HG02678 (cell line): ENCODE data around the gene DOCK2.

ENCODE experiments used
- ATAC-seq: cut with Tn5 transposase; IDR thresholded peaks from one replicate; pipeline ENCODE4 v1.9.1; 2021; ENCODE audit warnings: mild to moderate bottlenecking, moderate library complexity; ENCODE audit not compliant: unreplicated experiment

DOCK2 gene

DNA sequence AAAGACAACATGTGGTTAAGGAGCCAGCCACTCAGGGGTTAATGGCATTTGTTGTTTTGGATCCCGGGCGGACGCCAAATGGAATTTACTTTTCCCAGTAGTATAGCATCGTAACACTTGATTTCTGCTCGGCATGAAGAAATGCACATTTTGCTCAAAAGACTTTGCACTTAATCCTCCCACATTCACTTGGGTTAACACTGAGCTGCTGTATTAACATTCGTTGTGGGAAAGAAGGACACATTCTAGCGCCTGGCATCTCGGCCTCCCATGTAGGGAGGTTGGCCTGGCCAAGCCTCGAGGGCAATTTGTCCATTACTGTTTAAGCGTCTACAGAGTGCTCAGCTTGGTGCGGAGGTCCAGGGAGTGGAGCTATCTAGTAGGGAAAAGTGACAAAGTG is 375.5 kb downstream of the DOCK2 start:
- no peak for ATAC-seq

DNA sequence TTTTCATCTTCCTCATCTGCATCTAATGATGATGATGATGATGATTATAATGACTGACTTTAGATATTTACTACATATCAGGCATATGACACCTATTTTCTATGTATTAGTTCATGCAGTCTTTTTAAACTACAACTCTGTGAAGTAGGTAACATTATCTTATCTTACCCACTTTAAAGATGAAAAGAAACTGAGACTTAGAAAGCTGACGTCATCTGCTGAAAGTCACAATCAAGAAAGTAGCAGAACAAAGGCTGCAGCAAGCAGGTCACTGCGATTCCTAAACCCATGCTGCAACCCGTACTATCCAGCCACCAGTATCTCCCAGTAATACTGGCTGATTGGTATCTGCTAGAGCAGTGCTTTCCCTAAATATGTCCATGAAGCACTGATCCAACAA is 383.3 kb downstream of the DOCK2 start:
- no peak for ATAC-seq

DNA sequence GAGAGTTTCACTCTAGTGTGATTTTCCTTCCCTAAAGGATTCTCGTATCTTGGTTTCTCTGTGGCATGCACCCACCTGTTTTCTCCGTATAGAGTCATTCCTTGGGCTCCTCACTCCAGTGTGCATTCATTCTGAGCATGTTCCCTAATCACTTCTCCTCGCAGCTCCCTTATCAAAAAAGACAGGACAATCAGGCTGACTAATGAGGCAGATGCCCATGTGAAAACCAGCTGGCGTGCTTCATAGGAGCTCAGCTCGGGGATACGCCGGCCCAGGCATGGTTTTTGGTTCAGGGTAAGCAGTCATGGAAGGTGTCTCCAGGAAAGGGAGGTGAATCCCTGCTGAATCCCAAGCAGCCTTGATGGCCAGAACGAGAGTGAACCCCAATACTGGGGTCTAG is 384.4 kb downstream of the DOCK2 start:
- ATAC-seq: no peak

DNA sequence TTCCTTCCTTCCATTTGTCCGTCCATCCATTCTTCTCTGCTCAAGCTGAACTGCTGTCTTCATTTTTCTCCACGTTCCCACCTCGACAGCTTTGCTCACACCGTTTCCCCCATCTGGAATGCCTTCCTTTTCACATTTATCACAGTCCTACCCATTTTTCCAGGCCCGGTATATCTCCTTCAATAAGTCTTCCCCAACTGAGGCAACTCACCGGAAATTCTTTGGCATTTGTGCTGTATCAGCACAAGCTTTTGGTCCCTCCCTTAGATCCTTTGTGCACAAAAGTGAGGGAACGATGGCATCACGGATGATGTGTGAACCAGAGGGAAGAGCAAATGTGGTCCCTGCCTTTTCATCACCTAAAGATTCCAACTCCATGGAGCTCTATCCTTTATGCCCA is 388.8 kb downstream of the DOCK2 start:
- ATAC-seq: no peak

DNA sequence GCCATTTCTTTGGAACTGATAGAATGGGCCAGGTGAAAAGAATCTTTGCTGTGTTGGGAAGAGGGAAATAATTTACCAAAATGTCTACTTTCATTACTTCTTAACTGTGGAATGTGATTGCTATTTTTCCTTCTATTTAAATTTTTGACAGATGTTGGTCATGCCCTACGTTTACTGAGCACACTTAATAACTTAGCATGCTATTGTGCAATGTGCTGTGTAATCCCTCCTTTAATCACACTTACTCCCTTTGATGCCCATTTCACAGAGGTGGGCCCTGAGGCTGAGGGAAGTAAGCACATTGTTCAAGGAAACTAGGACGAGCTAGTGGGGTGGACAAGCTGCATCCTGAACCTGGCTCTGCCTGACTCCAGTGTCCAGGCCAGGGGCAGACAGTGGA is 391.0 kb downstream of the DOCK2 start:
- no peak for ATAC-seq

DNA sequence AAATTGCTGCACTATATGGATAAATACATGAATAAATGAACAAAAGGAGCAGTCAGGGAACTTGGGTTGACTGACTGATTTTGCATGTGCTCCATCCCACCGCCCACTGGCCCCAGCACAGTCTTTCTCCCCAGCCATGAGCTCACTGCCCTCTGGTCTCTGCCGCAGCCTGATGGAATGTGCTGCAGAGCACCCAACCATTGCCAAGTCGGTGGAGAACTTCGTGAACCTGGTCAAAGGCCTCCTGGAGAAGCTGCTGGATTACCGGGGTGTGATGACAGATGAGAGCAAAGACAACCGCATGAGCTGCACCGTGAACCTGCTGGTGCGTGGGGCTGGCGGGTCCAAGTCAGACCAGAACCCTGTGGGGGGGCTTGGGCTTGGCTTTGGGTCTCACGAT is 397.2 kb downstream of the DOCK2 start:
- ATAC-seq: no peak

DNA sequence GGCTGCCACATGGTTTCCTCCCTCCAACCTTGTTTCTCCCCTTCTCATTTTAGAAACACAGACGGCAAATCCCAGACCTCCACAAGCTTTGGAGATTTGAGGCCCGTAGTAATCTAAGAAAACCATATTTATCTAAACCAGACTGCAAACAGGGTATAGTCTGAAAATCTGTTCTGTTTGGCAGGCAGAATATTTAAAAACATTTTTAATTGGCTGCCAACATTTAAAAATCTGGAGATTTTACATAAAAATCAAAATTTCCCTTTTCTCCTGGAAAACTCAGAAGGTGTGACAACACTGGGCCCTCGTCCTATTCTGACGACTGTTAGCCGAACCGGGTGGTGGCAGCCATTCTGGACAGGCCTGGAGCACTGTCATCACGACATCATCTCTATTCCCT is 401.2 kb downstream of the DOCK2 start:
- ATAC-seq: no peak

DNA sequence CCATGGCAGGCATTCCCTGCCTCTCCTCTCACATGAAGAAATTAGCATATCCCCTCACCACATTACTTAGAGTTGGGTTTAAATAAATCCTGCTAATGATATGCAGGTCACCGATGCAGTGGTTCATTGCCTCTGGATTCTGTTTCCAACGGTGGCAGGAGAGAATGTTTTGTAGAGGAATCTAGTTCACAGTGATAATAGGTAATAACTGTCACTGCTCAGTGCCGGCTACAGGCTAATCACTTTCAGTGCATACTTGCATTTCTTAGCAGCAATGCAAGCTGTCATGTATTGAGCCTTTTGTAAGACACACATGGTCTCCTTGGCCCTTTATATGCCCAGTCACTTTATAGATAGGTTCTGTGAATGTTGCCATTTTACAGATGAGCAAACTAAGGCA is 402.8 kb downstream of the DOCK2 start:
- ATAC-seq: no peak

DNA sequence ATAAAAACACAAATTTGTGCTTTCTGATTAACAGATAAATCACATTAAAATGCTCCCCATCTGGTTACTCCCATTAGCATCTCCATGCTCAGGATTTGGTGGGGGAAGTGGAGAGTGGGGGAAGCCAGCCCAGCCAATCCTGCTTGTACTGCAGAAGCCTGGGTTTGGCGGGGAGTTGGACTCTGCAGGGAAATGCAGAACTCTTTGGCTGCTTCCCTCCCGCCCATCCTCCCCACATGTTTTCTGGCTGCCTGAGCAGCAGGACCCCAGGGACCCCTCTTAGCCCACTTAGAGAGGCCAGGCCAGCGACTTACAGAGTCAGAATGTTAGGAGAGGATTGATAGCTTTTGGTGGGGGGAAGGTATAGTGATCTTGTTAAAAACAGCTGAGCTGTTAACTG is 409.2 kb downstream of the DOCK2 start:
- ATAC-seq: no peak

DNA sequence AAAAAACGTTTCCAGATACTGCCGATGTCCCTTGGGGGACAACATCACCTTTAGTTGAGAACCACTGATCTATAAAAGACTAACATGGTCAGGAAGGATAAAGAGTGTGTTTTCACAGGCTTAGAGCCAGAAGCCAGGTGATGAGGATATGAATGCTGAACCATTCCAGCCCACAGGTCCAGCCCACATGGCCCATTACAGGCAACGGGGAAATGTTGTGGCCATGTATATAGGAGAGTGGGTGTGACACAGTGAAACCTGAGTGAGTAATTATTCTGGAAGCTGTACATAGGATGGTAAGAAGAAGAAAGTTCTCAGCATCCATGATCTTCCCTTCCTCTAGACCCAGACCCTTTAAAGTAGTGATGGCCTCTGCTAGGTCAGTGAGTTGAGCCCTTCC is 412.6 kb downstream of the DOCK2 start:
- ATAC-seq: no peak

DNA sequence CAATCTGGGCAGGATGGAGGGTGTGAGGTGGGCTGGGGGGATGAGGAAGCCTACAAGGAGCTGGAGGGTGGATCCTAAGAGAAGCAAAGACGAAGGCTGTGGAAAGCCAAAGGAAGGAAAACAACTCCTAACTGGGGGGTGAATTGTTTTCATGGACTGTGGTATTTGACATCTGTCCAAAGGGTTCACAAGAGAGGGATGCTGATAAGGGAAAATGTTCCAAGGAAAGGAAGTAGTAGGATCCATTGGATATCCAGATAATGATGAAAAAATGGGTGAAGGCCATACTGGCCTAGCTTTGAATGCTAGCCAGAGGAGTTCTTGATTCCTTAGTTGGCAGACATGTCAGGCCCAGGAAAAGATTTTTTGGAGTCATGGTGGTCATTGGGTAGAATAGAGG is 416.8 kb downstream of the DOCK2 start:
- ATAC-seq: no peak

DNA sequence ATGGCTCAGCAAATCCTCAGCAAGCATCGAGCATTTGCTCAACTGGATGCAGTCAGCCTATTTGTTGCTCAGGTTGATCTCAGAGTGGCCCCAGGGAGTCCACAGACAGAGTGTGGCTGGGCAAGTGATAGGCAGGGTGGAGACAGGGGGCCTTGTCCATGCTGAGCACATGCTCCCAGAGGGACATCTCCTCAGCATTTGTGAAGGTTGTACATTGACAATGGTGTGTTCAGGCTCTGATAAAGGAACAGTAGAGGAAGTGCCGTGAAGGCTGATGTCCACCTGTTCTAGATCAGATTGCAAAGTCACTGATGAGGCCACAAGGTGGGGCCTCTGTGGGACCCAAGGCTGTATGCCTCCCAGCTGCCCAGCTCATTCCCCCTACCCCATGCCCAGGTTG is 418.5 kb downstream of the DOCK2 start:
- ATAC-seq: no peak

DNA sequence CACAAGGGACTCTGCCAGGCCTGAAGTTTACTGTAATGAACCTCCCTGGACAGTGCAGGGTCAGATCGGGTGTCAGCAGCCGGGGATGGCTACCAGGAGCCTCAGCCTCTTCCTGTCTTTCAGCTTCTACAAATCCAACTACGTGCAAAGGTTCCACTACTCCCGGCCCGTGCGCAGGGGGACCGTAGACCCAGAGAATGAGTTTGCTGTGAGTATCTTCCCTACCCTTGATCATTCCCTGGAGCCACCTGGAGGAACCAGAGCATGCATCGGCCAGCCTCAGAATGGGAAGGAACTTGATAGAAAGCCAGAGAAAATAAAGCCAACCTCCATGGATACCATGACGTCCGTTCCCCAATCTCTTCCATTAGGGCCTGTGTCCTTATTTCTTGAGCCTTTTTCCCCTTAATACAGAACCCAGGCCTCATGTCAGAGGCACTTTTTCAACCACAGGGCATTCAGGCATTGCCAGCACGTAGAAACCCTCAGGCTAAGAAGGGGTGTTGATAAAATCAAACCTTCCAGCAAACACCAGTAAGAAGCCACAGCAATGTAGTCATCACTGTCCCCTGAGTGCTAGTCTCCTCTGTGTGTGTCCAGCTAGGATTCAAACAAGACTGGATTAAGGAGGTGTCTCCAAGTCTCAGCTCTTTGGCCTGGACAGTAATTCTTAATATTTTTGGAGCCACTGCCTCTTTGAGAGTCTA is 419.6 kb downstream of the DOCK2 start:
- ATAC-seq: no peak

DNA sequence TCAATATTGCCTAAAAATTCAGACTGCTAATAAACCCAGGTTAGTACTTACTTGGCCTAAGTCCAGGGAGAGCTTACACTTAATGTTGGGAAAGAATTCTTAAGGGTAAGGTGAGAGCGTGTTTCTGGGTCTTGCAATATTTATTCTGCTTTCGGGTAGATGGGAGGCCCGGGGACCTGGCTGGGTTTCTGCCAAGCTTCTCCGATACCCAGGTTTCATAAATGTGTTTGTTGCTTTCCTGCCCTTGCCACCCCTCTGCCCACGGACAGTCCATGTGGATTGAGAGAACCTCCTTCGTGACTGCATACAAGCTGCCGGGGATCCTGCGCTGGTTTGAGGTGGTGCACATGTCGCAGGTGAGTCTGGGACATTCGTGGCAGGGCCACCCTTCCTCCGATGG is 420.2 kb downstream of the DOCK2 start:
- ATAC-seq: no peak

DNA sequence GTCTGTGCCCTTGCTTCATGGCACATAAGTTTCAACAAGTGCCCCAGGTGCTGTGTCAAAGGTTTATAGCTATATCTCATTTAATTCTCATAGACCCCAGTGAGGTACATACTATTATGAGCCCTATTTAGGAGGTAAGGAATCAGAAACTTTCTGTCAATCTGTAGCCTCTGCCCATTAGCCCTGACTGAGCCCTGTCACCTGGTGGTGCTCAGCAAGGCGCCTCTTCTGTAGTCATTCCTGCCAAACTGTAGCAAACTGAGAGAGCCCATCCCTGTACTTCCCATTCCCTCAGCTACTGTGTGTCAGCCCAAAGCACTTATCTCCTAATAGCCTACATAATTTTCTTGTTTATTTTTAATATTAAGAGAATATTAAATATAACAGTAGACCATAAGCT is 422.1 kb downstream of the DOCK2 start:
- ATAC-seq: no peak

DNA sequence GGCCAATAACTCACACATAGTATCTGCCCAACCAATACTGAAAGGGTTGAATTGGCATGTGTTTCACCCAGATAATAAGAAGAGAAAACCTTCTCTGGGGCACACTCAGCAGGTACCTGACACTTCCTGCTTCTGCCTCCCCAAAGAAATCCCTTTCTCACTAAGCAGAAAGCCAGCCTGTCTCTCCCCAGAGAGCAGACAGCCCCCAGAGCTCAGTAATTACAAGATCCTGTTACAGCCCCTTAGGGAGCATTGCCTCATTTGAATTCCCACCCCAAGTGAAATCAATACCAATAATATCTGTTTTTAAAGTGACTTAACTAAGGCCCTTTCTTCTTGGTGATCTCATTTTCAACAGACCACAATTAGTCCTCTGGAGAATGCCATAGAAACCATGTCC is 430.1 kb downstream of the DOCK2 start:
- no peak for ATAC-seq

DNA sequence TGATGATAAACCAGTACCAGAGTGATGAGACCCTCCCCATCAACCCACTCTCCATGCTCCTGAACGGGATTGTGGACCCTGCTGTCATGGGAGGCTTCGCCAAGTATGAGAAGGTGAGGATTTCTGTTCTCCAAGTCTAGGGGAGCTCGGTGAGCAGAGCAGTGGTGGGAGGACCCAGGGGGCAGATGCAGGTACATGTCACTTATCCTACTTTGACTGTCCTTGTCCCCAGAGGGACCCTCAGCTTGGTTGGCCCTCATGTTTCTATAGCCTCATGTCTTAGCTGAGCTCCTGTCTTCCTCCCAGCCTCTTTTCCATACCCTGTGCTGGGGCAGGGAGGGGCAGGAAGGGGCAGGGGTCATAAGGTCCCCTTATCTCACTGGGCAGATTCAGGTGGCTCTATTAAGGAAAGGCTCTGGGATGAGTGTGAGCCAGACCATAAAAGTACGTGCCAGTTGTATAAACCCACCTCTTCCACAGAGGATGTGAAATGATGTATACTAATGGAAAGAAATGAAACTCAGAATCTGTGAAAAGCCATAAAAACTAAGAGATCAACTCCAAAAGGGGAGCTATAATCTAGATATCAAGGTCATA is 430.6 kb downstream of the DOCK2 start:
- no peak for ATAC-seq

DNA sequence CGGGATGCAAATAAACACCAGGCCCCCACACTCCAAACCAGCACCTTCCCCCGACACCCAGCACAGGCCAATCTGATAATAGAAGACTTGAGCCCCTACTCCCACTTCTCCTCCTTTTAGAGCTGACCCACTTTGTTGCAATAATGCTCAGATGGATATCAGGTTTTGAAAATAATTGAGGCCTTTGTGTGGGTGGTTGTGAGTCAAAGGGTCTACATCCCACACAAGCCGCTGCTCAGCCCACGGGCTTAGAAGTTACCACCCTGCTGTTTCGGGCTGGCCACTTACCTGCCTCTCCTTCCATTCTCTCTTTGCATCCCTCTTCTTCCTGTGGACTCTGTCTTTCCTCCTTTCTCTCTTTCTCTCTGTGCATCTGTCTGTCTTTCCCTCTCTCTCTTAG is 432.4 kb downstream of the DOCK2 start:
- ATAC-seq: no peak

DNA sequence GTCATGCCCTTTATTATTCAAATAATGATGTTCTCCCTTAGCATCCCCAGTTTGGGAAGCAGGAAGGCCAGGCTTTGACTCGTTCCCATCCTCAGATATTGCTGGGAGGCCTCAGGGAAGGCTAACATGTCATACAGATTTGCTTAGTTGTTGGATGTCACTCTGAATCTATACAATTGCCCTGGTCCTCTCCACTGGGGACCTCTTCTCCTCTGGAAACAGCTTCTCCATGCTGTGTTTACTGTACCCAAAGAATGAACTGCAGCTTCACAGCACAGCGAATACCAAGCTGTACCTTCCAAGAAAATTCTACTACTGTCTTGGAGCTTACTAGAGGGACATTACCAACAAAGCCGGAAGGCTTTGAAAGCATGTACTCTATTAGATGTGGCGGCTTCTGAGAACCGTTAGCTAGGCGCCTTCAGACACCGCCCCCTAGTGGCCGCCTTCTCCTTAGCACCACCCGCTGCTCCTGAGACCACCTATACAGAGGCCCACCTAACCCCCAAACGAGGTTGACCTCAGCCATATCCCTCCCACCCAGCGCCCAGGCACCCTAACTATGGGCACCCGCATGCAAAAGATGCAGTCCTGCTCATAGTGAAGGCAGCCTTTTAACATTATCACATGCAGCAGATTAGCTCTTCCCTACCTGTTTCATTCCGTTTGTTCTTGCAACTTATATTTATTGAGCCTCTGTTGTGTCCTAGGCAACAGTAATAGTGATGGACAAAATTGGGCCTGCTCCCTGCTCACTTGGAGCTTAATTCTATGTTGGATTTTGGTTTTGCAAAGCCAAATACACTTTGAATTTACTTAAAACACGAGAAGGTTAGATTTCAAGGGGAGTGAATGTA is 433.7 kb downstream of the DOCK2 start:
- ATAC-seq: no peak

DNA sequence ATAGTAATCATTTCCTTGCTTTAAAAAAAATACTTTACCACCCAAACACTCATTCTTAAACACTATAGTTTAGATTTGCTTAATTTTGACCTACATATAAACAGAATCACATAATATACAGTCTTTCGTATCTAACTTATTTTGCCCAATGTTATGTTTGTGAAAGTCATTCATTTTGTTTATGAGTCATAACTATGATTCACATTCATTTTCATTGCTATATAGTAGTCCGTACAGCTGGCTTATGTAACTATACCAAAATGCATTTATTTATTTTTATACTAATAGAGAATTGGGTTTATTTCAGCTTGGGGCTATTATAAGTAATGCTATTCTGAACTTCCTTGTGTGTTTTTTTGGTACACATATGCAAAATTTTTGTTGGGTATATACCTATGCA is 434.7 kb downstream of the DOCK2 start:
- no peak for ATAC-seq

DNA sequence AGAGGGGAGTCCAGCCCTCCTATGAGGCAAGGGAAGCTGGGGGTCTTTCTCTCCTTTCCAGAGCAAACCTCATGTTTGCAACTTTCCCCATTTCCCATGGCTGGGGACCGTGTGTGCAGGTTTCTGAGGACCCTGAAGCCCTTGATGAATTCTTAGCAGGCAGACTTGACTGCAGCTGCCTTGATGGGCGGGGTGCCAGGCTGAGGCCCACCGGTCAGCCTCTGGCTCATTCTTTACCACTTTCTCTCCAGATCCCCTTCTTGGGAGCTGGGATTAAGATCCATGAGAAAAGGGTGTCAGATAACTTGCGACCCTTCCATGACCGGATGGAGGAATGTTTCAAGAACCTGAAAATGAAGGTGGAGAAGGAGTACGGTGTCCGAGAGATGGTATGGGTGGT is 438.6 kb downstream of the DOCK2 start:
- no peak for ATAC-seq

DNA sequence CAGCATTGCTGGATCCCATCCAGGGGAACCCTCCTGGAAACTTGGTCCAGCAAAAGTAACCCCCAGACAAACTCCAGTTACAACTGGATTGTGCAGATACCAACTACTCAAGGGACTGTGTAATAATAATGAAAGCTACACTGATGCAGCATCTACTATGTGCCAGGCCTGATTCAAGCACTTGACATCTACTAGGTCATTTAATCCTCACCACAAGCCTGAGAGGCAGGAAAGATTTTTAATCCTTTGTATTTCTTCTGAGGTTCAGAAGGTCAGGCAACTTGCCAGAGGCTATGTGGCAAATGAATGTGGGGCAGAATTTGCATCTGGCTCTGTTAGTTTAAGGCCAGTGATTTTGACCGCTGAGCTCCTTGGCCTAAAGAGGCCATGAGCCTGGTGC is 439.1 kb downstream of the DOCK2 start:
- ATAC-seq: no peak
